A673 (cell line): ENCODE results near the gene CTIF. TPM values are rescaled to one million over a fixed set of nuclear protein-coding genes. Genes with fewer than 3 reads are reported as not detected.

Experiments used
- BruUV-seq: library from RNA; stranded (reverse); fragments of 400-500 nt; replicated peaks from 2 replicates; lab custom pipeline; 2021; lab: Mats Ljungman, UMichigan
- CTCF ChIA-PET: fragments of 300-600 bp; sonication (Branson Sonifier 250); formaldehyde crosslinking; loops from one replicate; lab custom pipeline; 2022; ENCODE audit warnings: antibody characterized with exemption; lab: Charles Lee
- POLR2A ChIA-PET: fragments of 300-600 bp; sonication (Branson Sonifier 250); formaldehyde crosslinking; loops from one replicate; lab custom pipeline; 2022; ENCODE audit warnings: antibody characterized with exemption; ENCODE audit not compliant: low non-redundant PET; lab: Charles Lee
- DNase-seq: peaks from one replicate; pipeline ENCODE4 v3.0.0-alpha.2; 2015; ENCODE audit warnings: low spot score
- H3K27ac ChIP-seq: fragments of 200-600 bp; sonication (generic); 2 replicates; pipeline ENCODE4 v1.5.1; 2016; ENCODE audit warnings: mixed run types, low read depth, mild to moderate bottlenecking, mixed read lengths, antibody characterized with exemption, low read length; ENCODE audit not compliant: poor library complexity, severe bottlenecking
- H3K27me3 ChIP-seq: fragments of 200-600 bp; sonication (generic); replicated peaks from 2 replicates; pipeline ENCODE4 v1.6.1; 2017; ENCODE audit warnings: mixed run types, low read depth, mild to moderate bottlenecking, mixed read lengths, antibody characterized with exemption, low read length; ENCODE audit not compliant: insufficient read depth, poor library complexity
- H3K36me3 ChIP-seq: fragments of 200-600 bp; sonication (generic); 2 replicates; pipeline ENCODE4 v1.6.1; 2016; ENCODE audit warnings: mixed run types, mild to moderate bottlenecking, mixed read lengths, antibody characterized with exemption, low read length; ENCODE audit not compliant: insufficient read depth, poor library complexity, severe bottlenecking
- H3K4me1 ChIP-seq: fragments of 200-600 bp; sonication (generic); 2 replicates; pipeline ENCODE4 v1.6.1; 2017; ENCODE audit warnings: mixed run types, mild to moderate bottlenecking, mixed read lengths, antibody characterized with exemption, low read length; ENCODE audit not compliant: insufficient read depth, poor library complexity, severe bottlenecking
- H3K4me3 ChIP-seq: fragments of 200-600 bp; sonication (generic); 2 replicates; pipeline ENCODE4 v1.5.1; 2016; ENCODE audit warnings: low read depth, mixed run types, mild to moderate bottlenecking, mixed read lengths, low read length; ENCODE audit not compliant: poor library complexity, severe bottlenecking
- H3K9me3 ChIP-seq: fragments of 200-600 bp; sonication (generic); 2 replicates; pipeline ENCODE4 v1.6.1; 2016; ENCODE audit warnings: mixed run types, low read depth, mild to moderate bottlenecking, mixed read lengths, antibody characterized with exemption, low read length; ENCODE audit not compliant: poor library complexity, severe bottlenecking
- CTCF ChIP-seq: fragments of 300-800, 200-600 bp; sonication (generic); conservative IDR thresholded peaks from 2 replicates; pipeline ENCODE4 v1.5.1; 2017; ENCODE audit warnings: low read depth, mild to moderate bottlenecking, antibody characterized with exemption, low read length, moderate library complexity, mixed read lengths
- EZH2 ChIP-seq: fragments of 200-600 bp; sonication (generic); IDR thresholded peaks from 2 replicates; pipeline ENCODE4 v1.6.1; 2017; ENCODE audit warnings: borderline replicate concordance, low read depth, mild to moderate bottlenecking, mixed read lengths, antibody characterized with exemption, low read length; ENCODE audit not compliant: poor library complexity, severe bottlenecking
- intact Hi-C: fragments of 100-400 bp; cut with micrococcal nuclease; formaldehyde crosslinking; loops from one replicate; pipeline ENCODE4 v1.10.0; 2022; ENCODE audit not compliant: unreplicated experiment
- total RNA-seq: library from RNA; stranded (reverse); gene quantifications from 2 replicates; pipeline ENCODE4 v1.2.3, GENCODE V29; 2021

CTIF gene
- total RNA-seq, 1 experiment from 2014 or later = 23.5 TPM

- Histone ChIP-seq H3K36me3 (no peaks in the 10 kb centered on the region), H3K9me3 (no peaks in the 10 kb centered on the region), H3K4me1 (no peaks in the 10 kb centered on the region), H3K27ac (no peak overlapping the region), H3K27me3 (no peaks in the 10 kb centered on the region), H3K4me3 (no peak overlapping the region)
- TF ChIP-seq CTCF (no peak), EZH2 (no peak)
- no peak for DNase-seq
- POLR2A ChIA-PET = no interaction called here
- CTCF ChIA-PET = interaction anchor here (0.6 kb wide), 1 partner anchor 79 kb away, joined by 3 read pairs; no protein-coding TSS in a partner anchor
- intact Hi-C loops = no loop called here
- BruUV-seq = no TSS peak
These were observed 214.9 kb downstream of the CTIF start for GRCh38 chr18:48753691-48754090.

DNA sequence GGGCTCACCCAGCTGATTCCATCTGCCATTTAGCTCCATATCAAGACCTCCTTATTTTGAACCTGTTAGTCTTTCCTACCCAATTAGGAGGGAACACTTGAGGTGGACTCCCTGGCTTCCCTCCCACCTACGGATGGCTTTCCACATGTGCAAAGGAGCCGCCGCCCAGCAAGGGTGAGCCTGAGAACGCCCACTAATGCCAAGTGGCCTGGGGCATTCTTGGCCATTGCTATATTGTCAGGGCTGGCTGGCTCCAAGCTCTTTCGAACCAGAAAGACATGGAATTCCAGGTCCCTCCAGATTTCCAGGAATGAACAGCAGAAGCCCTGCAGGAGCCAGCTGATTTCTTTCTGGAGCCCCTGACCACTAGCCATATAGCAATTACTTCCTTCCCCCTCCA, 215.7 kb downstream of the CTIF start:
- intact Hi-C loops = no loop called here
- TF ChIP-seq EZH2 (no peak), CTCF (no peak)
- Histone ChIP-seq H3K9me3 (no peaks in the 10 kb centered on the region), H3K4me1 (no peaks in the 10 kb centered on the region), H3K27me3 (no peaks in the 10 kb centered on the region), H3K4me3 (no peak overlapping the region), H3K36me3 (no peaks in the 10 kb centered on the region), H3K27ac (no peak overlapping the region)
- DNase-seq = no peak
- BruUV-seq = no TSS peak
- CTCF ChIA-PET = no interaction called here
- POLR2A ChIA-PET = no interaction called here

DNA sequence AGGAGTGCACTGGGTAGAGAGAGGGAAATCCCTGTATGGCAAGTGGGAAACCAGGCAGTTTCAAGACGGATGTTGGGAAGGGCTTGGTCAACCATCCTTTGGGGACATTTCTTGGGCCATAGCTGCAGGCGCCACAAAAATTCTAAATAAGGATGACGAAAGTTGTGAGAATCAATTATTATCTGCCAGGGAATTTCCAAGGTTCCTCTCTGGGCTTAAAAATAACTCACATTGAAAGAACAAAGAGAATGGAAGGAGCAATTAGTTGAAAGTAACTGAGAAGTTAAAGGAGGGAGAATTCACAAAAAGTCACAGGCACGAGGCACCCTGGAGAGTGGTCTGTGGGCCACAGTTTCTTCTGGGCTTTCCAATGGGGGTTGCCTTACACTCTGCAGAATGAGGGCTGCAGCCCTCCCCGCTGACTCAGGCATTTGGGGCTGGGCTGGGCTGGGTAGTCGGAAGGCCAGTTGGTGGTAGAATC, 216.2 kb downstream of the CTIF start:
- Histone ChIP-seq H3K27ac (no peak overlapping the region), H3K4me1 (no peaks in the 10 kb centered on the region), H3K4me3 (no peak overlapping the region), H3K27me3 (no peaks in the 10 kb centered on the region), H3K9me3 (no peaks in the 10 kb centered on the region), H3K36me3 (no peaks in the 10 kb centered on the region)
- TF ChIP-seq CTCF (no peak), EZH2 (no peak)
- BruUV-seq = no TSS peak
- intact Hi-C loops = no loop called here
- DNase-seq = no peak
- POLR2A ChIA-PET = no interaction called here
- CTCF ChIA-PET = no interaction called here
